Iris pigment epithelial cell (primary cell): ENCODE data around the gene LECT2.
A peak's percentile ranks its signal among the peaks of the same experiment; 100 is the strongest.

ENCODE experiments used
- DNase-seq: peaks from one replicate; pipeline ENCODE4 v3.0.0-alpha.2; 2011; ENCODE audit warnings: low read depth

The LECT2 gene

GRCh38 chr5:135954899-135955298 lies at the start of gene LECT2:
TSS of gene LECT2 (minus strand) at chr5:135954983. CDS start at chr5:135954833, 150 bp downstream.
- DNase-seq, result no peak

DNA sequence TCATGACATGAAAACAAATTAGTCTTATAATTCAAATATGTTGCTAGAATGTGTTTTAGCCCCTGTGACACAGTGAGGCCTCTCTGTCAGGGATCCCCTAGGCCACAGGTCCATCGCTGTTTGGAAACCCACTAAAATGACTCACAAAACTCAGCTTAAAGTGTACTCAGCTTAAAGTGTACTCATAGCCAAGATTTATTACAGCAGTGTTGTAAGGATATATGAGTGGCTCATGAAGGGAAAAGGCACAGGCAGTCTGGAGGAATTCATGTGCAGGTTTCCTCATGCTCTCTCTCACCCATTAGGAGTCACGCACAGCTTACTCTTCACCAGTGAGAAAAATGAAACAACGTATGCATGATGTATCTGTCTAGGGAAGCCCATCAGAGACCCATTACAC lies 49.7 kb upstream of the LECT2 start:
- peak; percentile 87 for DNase-seq

DNA sequence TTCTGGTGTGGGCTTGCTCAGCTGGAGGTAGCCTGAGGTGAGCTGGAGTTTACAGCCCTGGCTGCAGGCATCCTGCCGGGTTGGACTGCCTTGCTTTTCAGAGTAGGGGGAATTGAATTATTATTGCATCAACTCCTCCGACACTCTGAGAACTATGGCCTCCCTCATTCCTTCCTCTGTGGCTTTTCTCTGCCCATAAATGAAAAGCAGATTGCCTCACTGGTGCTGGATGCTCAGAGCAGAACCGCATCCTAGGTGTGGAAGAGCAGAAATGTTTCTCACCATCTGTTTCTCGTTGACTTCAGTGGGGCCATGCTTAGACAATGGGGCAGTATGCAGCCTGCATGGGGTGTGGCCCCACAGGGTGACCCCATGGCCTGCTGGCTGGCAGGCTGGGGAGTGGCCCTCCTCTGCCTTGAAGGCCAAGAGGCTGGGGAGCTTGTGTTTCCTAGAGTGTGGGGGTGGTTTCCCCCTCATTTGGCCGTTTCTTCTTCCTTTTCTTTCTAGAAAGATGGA lies 46.7 kb upstream of the LECT2 start:
- peak; percentile 77 for DNase-seq

DNA sequence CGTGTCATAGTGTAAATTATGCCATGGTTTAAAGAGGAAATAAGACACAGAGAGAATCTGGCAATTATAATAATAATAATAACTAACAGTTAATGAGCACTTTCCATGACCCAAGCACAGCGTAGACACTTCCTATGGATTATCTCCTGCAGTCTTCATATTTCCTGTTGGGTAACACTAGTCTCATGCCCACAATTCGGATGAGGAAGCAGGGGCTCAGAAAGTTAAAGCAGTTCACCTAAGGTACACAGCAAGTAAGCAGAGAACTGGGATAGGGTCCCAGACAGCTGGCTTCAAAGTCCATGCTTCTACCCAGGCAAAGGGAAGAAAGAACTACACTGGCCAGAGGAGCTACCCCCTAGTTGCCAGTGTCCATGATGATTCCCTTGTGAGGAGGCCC lies 46.1 kb upstream of the LECT2 start:
- DNase-seq, result peak; percentile 50

DNA sequence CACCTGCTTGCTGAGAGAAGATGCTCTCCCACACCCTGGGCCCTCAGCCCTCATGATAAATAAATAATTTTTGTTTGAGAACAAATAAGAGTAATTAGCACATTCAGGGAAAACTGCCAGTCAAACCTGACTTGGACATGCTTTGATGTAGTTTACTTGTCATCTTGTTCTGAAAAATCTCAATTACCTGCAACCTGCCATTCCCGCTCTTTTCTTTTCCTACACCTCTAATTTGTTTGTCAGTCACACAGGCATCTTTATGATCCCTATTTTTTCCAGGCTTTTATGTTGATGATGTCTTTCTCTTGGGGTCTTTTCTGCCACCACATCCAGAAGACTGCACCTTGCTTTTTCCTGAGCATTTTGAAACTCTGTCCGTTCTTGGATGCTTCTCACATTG lies 45.4 kb upstream of the LECT2 start:
- DNase-seq, result no peak

- peak; percentile 92 for DNase-seq
Measured at GRCh38 chr5:135999406-136000139, 44.8 kb upstream of the LECT2 start.

GRCh38 chr5:135998889-135999288 lies 44.1 kb upstream of the LECT2 start:
- DNase-seq, result no peak

GRCh38 chr5:135997673-135998335 lies 43.0 kb upstream of the LECT2 start:
- no peak for DNase-seq

GRCh38 chr5:135996611-135997010 lies 41.8 kb upstream of the LECT2 start:
- DNase-seq, result peak; percentile 42

DNA sequence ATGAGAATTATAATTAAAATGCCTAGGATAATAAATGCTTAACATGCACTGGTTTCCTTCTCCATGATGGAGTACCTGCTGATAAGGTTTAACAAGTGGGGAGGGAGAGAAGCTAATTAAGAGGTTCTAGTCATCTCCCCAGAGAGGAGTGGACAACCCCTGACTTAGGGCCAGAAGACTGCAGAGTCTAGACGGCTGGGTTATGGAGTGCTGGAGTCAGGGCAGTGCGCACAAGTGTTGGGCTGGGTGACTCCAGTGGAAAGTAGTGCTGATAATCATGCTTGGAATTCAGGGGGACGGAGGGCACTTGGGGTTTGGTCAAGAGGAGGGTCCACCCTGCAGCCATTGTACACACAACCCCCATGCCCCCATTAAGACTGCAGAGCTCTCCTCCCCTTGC lies 41.2 kb upstream of the LECT2 start:
- no peak for DNase-seq

DNA sequence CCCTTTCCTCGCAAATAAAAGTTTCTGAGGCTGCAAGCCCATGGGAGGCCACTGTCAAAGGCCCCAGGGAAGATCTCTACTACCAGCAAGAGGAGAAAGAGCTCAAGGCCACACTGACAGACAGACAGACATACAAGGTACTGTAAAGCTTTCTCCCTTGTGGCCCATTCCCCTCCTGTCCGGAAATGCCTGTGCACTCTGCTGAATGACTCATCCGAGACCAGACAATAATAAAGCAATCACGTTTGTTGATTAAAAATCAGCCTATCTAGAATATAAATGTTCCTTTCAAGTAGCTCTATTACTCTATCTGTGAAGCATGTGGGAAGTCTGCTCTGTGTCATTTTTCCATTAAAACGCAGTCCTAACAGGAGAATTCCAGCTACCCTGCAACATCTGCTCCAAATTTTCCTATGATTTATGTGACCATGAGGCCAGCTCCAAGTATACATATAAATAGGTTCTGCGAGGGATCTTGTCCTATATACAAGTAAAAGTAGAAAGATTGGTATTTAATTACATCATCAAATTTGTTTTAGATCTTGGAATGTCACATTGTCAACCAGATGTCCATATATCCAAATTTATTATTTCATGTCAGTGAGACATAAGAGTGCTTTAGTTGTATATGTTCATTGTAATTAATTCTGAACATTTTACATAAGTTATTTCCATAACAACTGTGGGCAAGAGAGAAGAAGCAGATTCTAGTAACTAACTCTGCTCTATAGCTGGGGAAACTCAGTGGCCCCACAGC lies 39.3 kb upstream of the LECT2 start:
- DNase-seq, result peak; percentile 94

- peak; percentile 73 for DNase-seq
Measured at GRCh38 chr5:135993335-135993879, 38.6 kb upstream of the LECT2 start.

- no peak for DNase-seq
Measured at GRCh38 chr5:135991429-135991828, 36.6 kb upstream of the LECT2 start.

GRCh38 chr5:135990528-135991255 lies 35.9 kb upstream of the LECT2 start:
- no peak for DNase-seq

GRCh38 chr5:135989686-135990085 lies 34.9 kb upstream of the LECT2 start:
- DNase-seq, result no peak

DNA sequence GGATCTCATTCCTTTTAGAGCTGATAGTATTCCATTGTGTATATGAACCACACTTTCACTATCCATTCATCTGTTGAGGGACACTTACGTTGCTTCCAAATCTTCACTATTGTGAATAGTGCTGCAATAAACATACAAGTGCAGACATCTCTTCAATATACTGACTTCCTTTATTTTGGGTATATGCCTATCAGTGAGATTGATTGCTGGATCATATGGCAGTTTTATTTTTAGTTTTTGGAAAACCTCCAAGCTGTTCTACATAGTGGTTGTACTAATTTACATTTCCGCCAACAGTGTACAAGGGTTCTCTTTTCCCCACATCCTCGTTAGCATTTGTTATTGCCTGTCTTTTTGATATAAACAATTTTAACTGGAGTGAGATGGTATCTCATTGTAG lies 33.8 kb upstream of the LECT2 start:
- DNase-seq, result no peak

DNA sequence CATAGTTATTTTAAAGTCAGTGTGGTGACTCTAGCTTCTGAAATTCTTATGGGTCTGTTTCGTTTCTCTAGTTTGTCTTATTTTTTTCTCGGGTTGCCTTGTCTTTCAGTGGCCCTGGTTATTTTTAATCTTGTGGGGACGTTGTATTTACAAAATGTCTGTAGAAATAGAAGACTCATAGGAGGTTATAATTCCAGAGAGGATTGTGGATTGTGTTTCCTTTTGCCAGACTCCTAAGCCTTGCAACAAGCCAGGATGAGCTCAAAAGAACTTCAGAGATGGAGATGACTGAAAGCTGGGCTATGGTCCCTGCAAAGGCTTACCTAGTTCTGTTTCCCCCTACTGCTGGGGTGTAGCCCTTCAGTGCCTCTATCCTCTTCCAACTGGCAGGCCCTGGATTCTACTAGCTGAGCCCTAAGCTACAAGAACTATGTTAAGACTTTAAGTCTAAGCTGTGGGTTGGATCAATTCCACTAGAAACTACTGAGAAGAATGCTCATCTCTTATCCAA lies 32.2 kb upstream of the LECT2 start:
- DNase-seq, result peak; percentile 49

DNA sequence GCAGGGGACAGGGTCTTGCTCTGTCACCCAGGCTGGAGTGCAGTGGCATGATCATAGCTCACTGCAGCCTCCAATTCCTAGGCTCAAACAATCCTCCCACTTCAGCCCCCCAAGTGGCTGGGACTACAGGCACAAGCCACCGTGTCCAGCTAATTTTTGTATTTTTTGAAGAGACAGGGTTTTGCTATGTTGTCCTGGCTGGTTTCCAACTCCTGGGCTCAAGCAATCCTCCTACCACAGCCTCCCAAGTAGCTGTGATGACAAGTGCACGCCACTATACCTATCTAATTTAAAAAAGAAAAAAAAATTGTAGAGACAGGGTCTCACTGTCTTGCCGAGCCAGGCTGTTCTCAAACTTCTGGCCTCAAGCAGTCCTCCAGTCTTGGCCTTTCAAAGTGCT lies 31.6 kb upstream of the LECT2 start:
- DNase-seq, result no peak

- DNase-seq, result no peak
Measured at GRCh38 chr5:135985951-135986350, 31.2 kb upstream of the LECT2 start.

DNA sequence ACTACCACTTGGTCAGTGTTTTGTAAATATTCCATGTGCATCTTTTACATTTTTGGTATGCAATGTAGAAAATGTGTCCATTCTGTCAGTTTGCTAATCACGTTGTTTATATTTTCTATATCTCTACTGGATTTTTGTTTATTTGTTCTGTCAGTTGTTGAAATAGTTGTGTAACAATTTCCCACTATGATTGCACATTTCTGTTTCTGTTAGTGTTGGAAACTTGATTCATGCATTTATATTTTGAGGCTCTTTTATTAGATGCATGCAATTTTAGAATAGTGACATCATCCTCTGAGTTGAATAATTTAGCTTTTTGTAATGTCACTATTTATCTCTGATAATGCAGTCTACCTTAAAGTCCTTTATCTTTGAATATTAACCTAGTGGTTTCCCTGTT lies 25.8 kb upstream of the LECT2 start:
- DNase-seq, result peak; percentile 81

- DNase-seq, result peak; percentile 87
Measured at GRCh38 chr5:135979510-135979909, 24.7 kb upstream of the LECT2 start.

DNA sequence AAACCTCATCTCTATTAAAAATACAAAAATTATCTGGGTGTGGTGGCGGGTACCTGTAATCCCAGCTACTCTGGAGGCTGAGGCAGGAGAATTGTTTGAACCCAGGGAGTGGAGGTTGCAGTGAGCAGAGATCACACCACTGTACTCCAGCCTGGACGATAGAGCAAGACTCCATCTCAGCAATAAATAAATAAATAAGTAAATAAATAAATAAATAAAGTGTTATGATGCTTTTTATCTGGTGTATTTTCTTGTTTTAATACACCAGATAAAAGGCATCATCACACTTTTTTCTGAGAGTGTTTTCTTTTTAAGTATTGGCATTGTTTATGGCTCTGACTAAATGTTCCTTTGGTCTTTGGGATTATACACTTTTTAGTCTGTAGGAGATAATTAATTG lies 24.2 kb upstream of the LECT2 start:
- DNase-seq, result no peak
